AG09319 (cell line): ENCODE data around the gene LGI4.
"Not testable (repeated sequence)": the region's sequence is repeated elsewhere in the genome, so short reads cannot be mapped to it uniquely, and the experiment has no call there.

ENCODE experiments used
- DNase-seq: peaks from one replicate; pipeline ENCODE4 v3.0.0-alpha.2; 2010; ENCODE audit warnings: low read depth; ENCODE audit errors: extremely low read depth
- TF ChIP-seq, protein P1 (sequence below): IDR thresholded peaks from 2 replicates; pipeline ENCODE4 v1.5.1; 2011; ENCODE audit warnings: low read depth, mild to moderate bottlenecking, inconsistent platforms, low read length, moderate library complexity

LGI4 gene

DNA sequence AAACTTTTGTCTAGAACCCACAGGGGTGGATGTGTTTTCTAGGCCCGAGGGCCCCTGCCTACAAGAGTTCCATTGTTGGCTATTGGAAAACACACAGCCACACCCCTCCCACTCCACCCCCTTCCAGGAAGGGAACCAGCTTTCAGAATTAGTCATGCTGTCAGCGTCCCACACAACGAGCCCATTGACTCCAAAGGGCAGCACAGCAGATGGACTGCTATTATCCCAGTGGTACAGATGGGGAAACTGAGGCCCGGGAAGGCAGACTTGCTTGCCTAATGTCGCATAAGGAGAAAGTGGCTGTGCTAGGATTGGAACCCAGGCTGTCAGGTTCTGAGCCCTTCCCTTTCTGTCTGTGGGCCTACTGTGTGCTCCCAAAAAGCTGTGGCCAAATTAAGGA lies 27.3 kb downstream of the LGI4 start:
- TF ChIP-seq, protein P1, sequence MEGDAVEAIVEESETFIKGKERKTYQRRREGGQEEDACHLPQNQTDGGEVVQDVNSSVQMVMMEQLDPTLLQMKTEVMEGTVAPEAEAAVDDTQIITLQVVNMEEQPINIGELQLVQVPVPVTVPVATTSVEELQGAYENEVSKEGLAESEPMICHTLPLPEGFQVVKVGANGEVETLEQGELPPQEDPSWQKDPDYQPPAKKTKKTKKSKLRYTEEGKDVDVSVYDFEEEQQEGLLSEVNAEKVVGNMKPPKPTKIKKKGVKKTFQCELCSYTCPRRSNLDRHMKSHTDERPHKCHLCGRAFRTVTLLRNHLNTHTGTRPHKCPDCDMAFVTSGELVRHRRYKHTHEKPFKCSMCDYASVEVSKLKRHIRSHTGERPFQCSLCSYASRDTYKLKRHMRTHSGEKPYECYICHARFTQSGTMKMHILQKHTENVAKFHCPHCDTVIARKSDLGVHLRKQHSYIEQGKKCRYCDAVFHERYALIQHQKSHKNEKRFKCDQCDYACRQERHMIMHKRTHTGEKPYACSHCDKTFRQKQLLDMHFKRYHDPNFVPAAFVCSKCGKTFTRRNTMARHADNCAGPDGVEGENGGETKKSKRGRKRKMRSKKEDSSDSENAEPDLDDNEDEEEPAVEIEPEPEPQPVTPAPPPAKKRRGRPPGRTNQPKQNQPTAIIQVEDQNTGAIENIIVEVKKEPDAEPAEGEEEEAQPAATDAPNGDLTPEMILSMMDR: no peak
- DNase-seq: no peak

DNA sequence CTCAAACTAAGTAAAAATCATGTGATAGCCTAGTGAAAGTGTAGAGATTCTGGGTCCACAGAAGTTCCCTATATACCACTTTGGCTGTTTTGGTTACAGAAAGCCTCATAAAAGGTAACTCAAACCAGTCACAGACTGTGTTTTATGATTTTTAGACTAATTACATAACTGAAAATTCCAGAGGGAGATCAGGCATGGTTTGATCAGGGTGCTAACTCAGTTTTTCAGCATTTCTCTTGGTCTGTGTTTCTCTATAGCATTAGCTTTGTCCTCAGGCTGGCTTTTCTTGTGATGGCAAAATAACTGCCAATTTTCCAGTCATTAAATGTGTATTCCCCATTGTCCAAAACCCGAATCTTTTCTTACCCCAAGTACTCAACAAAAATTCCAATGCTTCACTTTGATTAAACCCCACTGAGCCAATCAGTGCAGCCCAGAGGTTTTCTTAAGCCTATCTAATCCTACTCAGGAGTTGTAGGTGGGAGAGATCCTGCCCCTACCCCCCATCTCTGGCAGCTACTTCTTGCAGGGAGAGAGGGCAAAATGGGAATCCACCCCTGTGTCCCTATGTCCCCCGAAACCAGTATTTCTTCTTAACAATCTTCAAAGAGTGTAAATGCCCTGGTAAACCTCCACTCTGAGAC lies 27.8 kb downstream of the LGI4 start:
- TF ChIP-seq, protein P1: no peak
- DNase-seq: no peak

- TF ChIP-seq, protein P1: no peak
- no peak for DNase-seq
Observed at GRCh38 chr19:35106291-35106583, 28.6 kb downstream of the LGI4 start.

DNA sequence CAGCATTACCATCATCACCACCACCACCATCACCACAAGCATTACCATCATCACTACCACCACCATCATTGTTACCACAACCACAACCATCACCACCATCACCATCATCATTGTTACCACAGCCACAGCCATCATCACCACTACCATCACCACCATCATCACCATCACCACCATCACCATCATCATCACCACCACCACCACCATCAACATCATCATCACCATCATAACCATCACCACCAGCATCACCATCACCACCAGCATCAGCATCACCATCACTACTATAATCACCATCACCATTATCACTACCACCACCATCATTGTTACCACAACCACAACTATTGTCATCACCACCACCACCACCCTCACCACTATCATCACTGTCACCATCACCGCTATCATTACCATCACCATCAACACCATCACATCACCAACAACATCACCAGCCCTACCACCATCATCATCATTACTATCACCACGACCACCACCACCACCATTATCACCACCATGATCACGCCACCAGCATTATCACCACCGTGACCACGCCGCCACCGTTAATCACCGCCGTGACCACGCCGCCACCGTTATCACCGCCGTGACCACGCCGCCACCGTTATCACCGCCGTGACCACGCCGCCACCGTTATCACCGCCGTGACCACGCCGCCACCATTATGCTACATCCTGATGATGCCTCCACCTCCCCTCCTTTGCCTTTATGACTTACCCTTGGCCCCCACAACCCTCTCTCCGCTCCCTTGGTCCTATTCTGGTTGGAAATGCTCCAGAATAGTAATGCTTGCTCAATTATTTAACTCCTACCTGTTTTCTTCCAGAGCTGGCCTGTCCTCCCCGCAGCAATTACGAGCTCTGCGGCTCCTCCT lies 29.2 kb downstream of the LGI4 start:
- TF ChIP-seq, protein P1: no peak
- DNase-seq: no peak

DNA sequence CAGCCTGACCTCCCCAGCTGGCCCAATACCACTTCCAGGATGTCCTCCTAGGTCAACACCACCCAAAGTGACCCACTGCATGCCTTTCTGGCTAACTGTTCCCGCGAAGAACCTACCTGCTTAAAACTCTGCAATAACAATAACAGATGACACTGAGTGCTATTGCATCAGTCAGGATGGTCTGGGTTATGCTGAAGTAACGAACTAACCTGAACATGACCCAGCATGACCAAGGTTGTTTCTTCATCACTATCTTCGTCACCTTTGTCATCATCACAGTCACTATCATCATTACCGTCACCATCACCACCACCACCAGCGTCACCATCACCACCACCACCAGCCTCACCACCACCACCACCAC lies 29.8 kb downstream of the LGI4 start:
- DNase-seq: no peak
- TF ChIP-seq, protein P1: no peak

DNA sequence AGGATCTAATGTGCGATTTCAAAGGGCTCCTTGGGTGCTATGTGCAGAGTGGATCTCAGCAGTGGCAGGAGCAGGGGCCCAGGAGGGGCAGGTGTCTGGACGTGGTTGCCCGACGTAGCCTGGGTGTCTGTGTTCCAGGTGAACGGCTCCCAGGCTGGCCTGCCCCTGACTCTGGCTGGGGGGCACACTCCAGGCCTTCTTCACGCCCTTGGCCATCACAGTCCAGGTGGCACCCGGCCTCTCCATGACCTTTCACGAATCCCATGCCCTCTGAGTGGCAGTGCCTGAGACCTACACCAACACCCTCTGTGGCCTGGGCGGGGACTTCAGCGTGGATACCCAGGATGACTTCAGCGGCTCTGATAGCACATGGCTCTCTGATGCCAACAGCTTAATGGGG lies 30.5 kb downstream of the LGI4 start:
- TF ChIP-seq, protein P1: no peak
- no peak for DNase-seq

DNA sequence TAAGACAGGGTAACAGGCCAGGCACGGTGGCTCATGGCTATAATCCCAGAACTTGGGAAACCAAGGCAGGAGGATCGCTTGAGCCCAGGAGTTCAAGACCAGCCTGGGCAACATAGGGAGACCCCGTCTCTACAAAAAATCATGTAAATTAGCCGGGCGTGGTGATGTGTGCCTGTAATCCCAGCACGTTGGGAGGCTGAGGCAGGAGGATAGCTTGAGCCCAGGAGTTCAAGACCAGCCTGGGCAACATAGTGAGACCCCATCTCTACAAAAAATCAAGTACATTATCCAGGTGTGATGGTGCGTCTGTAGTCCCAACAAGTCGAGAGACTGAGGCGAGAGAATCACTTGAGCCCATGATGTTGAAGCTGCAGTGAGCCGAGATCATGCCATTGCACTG lies 31.2 kb downstream of the LGI4 start:
- DNase-seq: not testable (repeated sequence)

- DNase-seq: not testable (repeated sequence)
Observed at GRCh38 chr19:35101949-35102348, 32.9 kb downstream of the LGI4 start.
